ENCODE measurements around the gene DHCR24. TPM values are rescaled to one million over a fixed set of nuclear protein-coding genes. Genes with fewer than 3 reads are reported as not detected.

Gene DHCR24
- total RNA-seq, 2 donors from 2014 or later: 217 to 298 TPM

Other genes starting within 250 kb of the DHCR24 start
- 10 to 100 TPM; 11.8 to 14.2 TPM for gene MROH7, start 245.4 kb downstream of the DHCR24 start, total RNA-seq
- 10 to 100 TPM; 12.2 to 12.6 TPM for gene TTC4, start 171.3 kb downstream of the DHCR24 start, total RNA-seq
- gene PARS2, start 122.7 kb downstream of the DHCR24 start, total RNA-seq: 10 to 100 TPM in 1 of 2 donors, 1 to 10 TPM in 1; 9.3 to 11.3 TPM
- 10 to 100 TPM; 88.7 to 94.5 TPM for gene TTC22, start 85.9 kb downstream of the DHCR24 start, total RNA-seq
- gene TMEM61, start 93.4 kb upstream of the DHCR24 start, total RNA-seq: 10 to 100 TPM; 12.2 to 19.8 TPM
- gene BSND, start 111.7 kb upstream of the DHCR24 start, total RNA-seq: not detected
- gene PCSK9, start 152.4 kb upstream of the DHCR24 start, total RNA-seq: 10 to 100 TPM; 12.6 to 37.0 TPM